ENCODE data around the gene ACIN1.

ACIN1 gene

GRCh38 chr14:23094666-23095195 lies at the start of gene ACIN1:
ACIN1 (minus strand) TSS chr14:23095136; CDS start chr14:23095112, 24 bp downstream.
- DNase-seq = no peak

GRCh38 chr14:23143911-23144310 lies 49.0 kb upstream of the ACIN1 start:
- DNase-seq = no peak

GRCh38 chr14:23142826-23143225 lies 47.9 kb upstream of the ACIN1 start:
- no peak for DNase-seq

- DNase-seq = no peak
These were observed 46.9 kb upstream of the ACIN1 start for GRCh38 chr14:23141706-23142444.

GRCh38 chr14:23140371-23140770 lies 45.4 kb upstream of the ACIN1 start:
- DNase-seq = no peak

- DNase-seq = no peak
These were observed 44.9 kb upstream of the ACIN1 start for GRCh38 chr14:23139874-23140273.

GRCh38 chr14:23137813-23138535 lies 43.0 kb upstream of the ACIN1 start:
- DNase-seq = no peak

- DNase-seq = no peak
These were observed 42.4 kb upstream of the ACIN1 start for GRCh38 chr14:23137192-23137812.

GRCh38 chr14:23136566-23137133 lies 41.7 kb upstream of the ACIN1 start:
- no peak for DNase-seq

- no peak for DNase-seq
These were observed 38.0 kb upstream of the ACIN1 start for GRCh38 chr14:23132970-23133369.

GRCh38 chr14:23131482-23131881 lies 36.5 kb upstream of the ACIN1 start:
- no peak for DNase-seq

GRCh38 chr14:23130871-23131270 lies 35.9 kb upstream of the ACIN1 start:
- DNase-seq = no peak

GRCh38 chr14:23129759-23130316 lies 34.9 kb upstream of the ACIN1 start:
- DNase-seq = no peak

GRCh38 chr14:23128969-23129758 lies 34.2 kb upstream of the ACIN1 start:
- no peak for DNase-seq

GRCh38 chr14:23127861-23128260 lies 32.9 kb upstream of the ACIN1 start:
- no peak for DNase-seq

- DNase-seq = no peak
These were observed 31.8 kb upstream of the ACIN1 start for GRCh38 chr14:23126548-23127278.

GRCh38 chr14:23125933-23126524 lies 31.1 kb upstream of the ACIN1 start:
- DNase-seq = no peak

- DNase-seq = no peak
These were observed 30.1 kb upstream of the ACIN1 start for GRCh38 chr14:23125011-23125410.

- DNase-seq = no peak
These were observed 29.5 kb upstream of the ACIN1 start for GRCh38 chr14:23124337-23124954.

GRCh38 chr14:23123419-23123818 lies 28.5 kb upstream of the ACIN1 start:
- DNase-seq = no peak

- no peak for DNase-seq
These were observed 27.1 kb upstream of the ACIN1 start for GRCh38 chr14:23122086-23122485.

Data from NCI-H1436 treated with DMSO at 0.1 percent for 48 hours (cell line).